Motor neuron (in vitro differentiated cells): ENCODE results near the gene KRTAP6-2. TPM values are rescaled to one million over a fixed set of nuclear protein-coding genes. Genes with fewer than 3 reads are reported as not detected.

Experiments
- ATAC-seq, 8 experiments: fragments of 200-7000 bp; cut with Tn5 transposase; replicated peaks in 6 of 8; 2 replicates each; pipeline ENCODE4 v1.8.0; 2021; ENCODE audit warnings: mild to moderate bottlenecking in 8 of 8, moderate library complexity in 8 of 8
- H3K27ac ChIP-seq, 2 donors: fragments of 250-450 bp; sonication (Bioruptor Pico); 2 replicates each; pipeline ENCODE4 v1.9.0; 2021; ENCODE audit warnings: antibody characterized with exemption in 2 of 2, mild to moderate bottlenecking in 2 of 2, moderate library complexity in 1 of 2
- H3K4me1 ChIP-seq, 2 donors: fragments of 250-450 bp; sonication (Bioruptor Pico); replicated peaks in 1 of 2; 2 replicates each; pipeline ENCODE4 v1.6.1; 2021; ENCODE audit warnings: antibody characterized with exemption in 2 of 2, mild to moderate bottlenecking in 2 of 2, moderate library complexity in 1 of 2
- H3K4me3 ChIP-seq, 5 donors: fragments of 250-450 bp; sonication (Bioruptor Pico); 2 replicates each; pipeline ENCODE4 v1.9.0; 2021; ENCODE audit warnings: antibody characterized with exemption in 5 of 5, mild to moderate bottlenecking in 5 of 5, moderate library complexity in 4 of 5
- WGBS, 10 experiments: fragments of 450-650 bp; shearing (Covaris generic); methylation state at CpG; one replicate each; pipeline ENCODE4 v1.0.0; 2022; 5-methylcytosine and 5-hydroxymethylcytosine counted together
- in situ Hi-C, 9 experiments: fragments of 400-800 bp; cut with MboI; loops; one replicate each; pipeline ENCODE4 v1.15.0; 2021; ENCODE audit warnings: low sequenced_read_pairs in 9 of 9, low pct_unique_long_range_greater_than_20kb in 2 of 9; ENCODE audit not compliant: unreplicated experiment in 9 of 9
- total RNA-seq, 8 experiments: library from RNA; unstranded; fragments of 300-600 nt; gene quantifications; 2 replicates each; pipeline versions ENCODE4 v1.2.3 to v1.2.4, GENCODE V29; 2022

KRTAP6-2 gene
- total RNA-seq, 8 experiments from 2014 or later, result not detected

- 0 to 89% (median 50%) methylated on average over 1 to 2 of the region's 2 CpGs; no CpG with 5 or more reads in 3 of the 10 experiments for WGBS, 10 experiments
Measured at GRCh38 chr21:30613836-30614235, 15.1 kb upstream of the KRTAP6-2 start, which contains the start of gene KRTAP6-1. Gene KRTAP6-1, minus strand, starts transcription at chr21:30613930. Its CDS starts 26 bp downstream, at chr21:30613904.

GRCh38 chr21:30612132-30612531, 13.4 kb upstream of the KRTAP6-2 start:
- H3K4me3 ChIP-seq, result no peak overlapping the region
- in situ Hi-C loops, result no loop called here
- no peak for ATAC-seq
- H3K27ac ChIP-seq, result no peak overlapping the region
- no peaks in the 10 kb centered on the region for H3K4me1 ChIP-seq
- 0 to 100% (median 82%) methylated on average over 1 to 2 of the region's 2 CpGs for whole genome bisulfite sequencing, 10 experiments

More at GRCh38 chr21:30613836-30614235, 15.1 kb upstream of the KRTAP6-2 start, which contains the start of gene KRTAP6-1:
- ATAC-seq, result no peak
- Histone ChIP-seq H3K27ac (no peak within 1 kb of the TSS), H3K4me1 (no peaks in the 10 kb centered on the region), H3K4me3 (no peak within 1 kb of the TSS)
- in situ Hi-C loops, result no loop called here

- WGBS, 10 experiments, result 0 to 100% (median 68%) methylated on average over 1 to 2 of the region's 2 CpGs; no CpG with 5 or more reads in 4 of the 10 experiments
- H3K4me1 ChIP-seq, result no peaks in the 10 kb centered on the region
- H3K4me3 ChIP-seq, result no peak overlapping the region
- in situ Hi-C loops, result no loop called here
- no peak overlapping the region for H3K27ac ChIP-seq
- ATAC-seq, result no peak
Measured at GRCh38 chr21:30605968-30606367, 7.3 kb upstream of the KRTAP6-2 start.

- whole genome bisulfite sequencing, 10 experiments, result 0 to 100% (median 20%) methylated on average over 1 of the region's 1 CpG; no CpG with 5 or more reads in 2 of the 10 experiments
- ATAC-seq, result no peak
- Histone ChIP-seq H3K4me3 (no peak within 1 kb of the TSS), H3K4me1 (no peaks in the 10 kb centered on the region), H3K27ac (no peak within 1 kb of the TSS)
- in situ Hi-C loops, result no loop called here
Measured at GRCh38 chr21:30600787-30601186, 2.1 kb upstream of the KRTAP6-2 start, which contains the start of gene KRTAP22-1. Gene KRTAP22-1, plus strand, starts transcription at chr21:30601087.

- WGBS, 10 experiments, result 10 to 100% (median 92%) methylated on average over 1 to 4 of the region's 4 CpGs; no CpG with 5 or more reads in 3 of the 10 experiments
- Histone ChIP-seq H3K4me1 (no peaks in the 10 kb centered on the region), H3K4me3 (no peak within 1 kb of the TSS), H3K27ac (no peak within 1 kb of the TSS)
- no peak for ATAC-seq
- in situ Hi-C loops, result no loop called here
Measured at GRCh38 chr21:30592140-30592539, 6.6 kb downstream of the KRTAP6-2 start, which contains the start of gene KRTAP6-3. Gene KRTAP6-3, plus strand, starts transcription at chr21:30592440. Its CDS starts 6 bp downstream, at chr21:30592446.

- Histone ChIP-seq H3K4me1 (no peaks in the 10 kb centered on the region), H3K27ac (no peak within 1 kb of the TSS), H3K4me3 (no peak within 1 kb of the TSS)
- no peak for ATAC-seq
- in situ Hi-C loops, result no loop called here
Measured at GRCh38 chr21:30590297-30590696, 8.4 kb downstream of the KRTAP6-2 start, which contains the start of gene KRTAP22-2. Gene KRTAP22-2, minus strand, starts transcription at chr21:30590397.

GRCh38 chr21:30582870-30583269, 15.8 kb downstream of the KRTAP6-2 start:
- WGBS, 10 experiments, result 0 to 78% (median 0%) methylated on average over 1 of the region's 1 CpG; no CpG with 5 or more reads in 1 of the 10 experiments
- Histone ChIP-seq H3K4me3 (no peak overlapping the region), H3K27ac (no peak overlapping the region), H3K4me1 (no peaks in the 10 kb centered on the region)
- peak in 2 of 8 experiments; percentile 20 to 45 for ATAC-seq
- in situ Hi-C loops, result no loop called here

- WGBS, 10 experiments, result 0 to 100% (median 83%) methylated on average over 1 to 3 of the region's 3 CpGs
- Histone ChIP-seq H3K4me3 (no peak overlapping the region), H3K27ac (no peak overlapping the region), H3K4me1 (no peaks in the 10 kb centered on the region)
- in situ Hi-C loops, result no loop called here
- ATAC-seq, result no peak
Measured at GRCh38 chr21:30580132-30580531, 18.6 kb downstream of the KRTAP6-2 start.

- in situ Hi-C loops, result no loop called here
- 0 to 57% (median 32%) methylated on average over 1 of the region's 1 CpG; no CpG with 5 or more reads in 6 of the 10 experiments for WGBS, 10 experiments
- Histone ChIP-seq H3K27ac (no peak overlapping the region), H3K4me3 (no peak overlapping the region), H3K4me1 (no peaks in the 10 kb centered on the region)
- ATAC-seq, result no peak
Measured at GRCh38 chr21:30579346-30579745, 19.4 kb downstream of the KRTAP6-2 start.

GRCh38 chr21:30577766-30578165, 20.9 kb downstream of the KRTAP6-2 start:
- no peaks in the 10 kb centered on the region for H3K4me1 ChIP-seq
- H3K27ac ChIP-seq, result no peak overlapping the region
- in situ Hi-C loops, result no loop called here
- H3K4me3 ChIP-seq, result no peak overlapping the region
- no peak for ATAC-seq

- H3K27ac ChIP-seq, result no peak overlapping the region
- ATAC-seq, result no peak
- H3K4me3 ChIP-seq, result no peak overlapping the region
- no peaks in the 10 kb centered on the region for H3K4me1 ChIP-seq
- in situ Hi-C loops, result no loop called here
Measured at GRCh38 chr21:30567617-30568016, 31.1 kb downstream of the KRTAP6-2 start.

GRCh38 chr21:30563630-30564029, 35.1 kb downstream of the KRTAP6-2 start:
- in situ Hi-C loops, result no loop called here
- H3K4me3 ChIP-seq, result no peak overlapping the region
- no peaks in the 10 kb centered on the region for H3K4me1 ChIP-seq
- ATAC-seq, result no peak
- H3K27ac ChIP-seq, result no peak overlapping the region
- WGBS, 10 experiments, result 0 to 100% (median 88%) methylated on average over 1 to 2 of the region's 2 CpGs

GRCh38 chr21:30563072-30563471, 35.6 kb downstream of the KRTAP6-2 start:
- Histone ChIP-seq H3K4me1 (no peaks in the 10 kb centered on the region), H3K4me3 (no peak overlapping the region), H3K27ac (no peak overlapping the region)
- 5 to 84% (median 73%) methylated on average over 5 to 6 of the region's 6 CpGs; no CpG with 5 or more reads in 1 of the 10 experiments for WGBS, 10 experiments
- in situ Hi-C loops, result no loop called here
- no peak for ATAC-seq

GRCh38 chr21:30561957-30562356, 36.7 kb downstream of the KRTAP6-2 start:
- in situ Hi-C loops, result no loop called here
- WGBS, 10 experiments, result 0 to 100% (median 70%) methylated on average over 1 to 2 of the region's 2 CpGs; no CpG with 5 or more reads in 1 of the 10 experiments
- ATAC-seq, result no peak
- no peaks in the 10 kb centered on the region for H3K4me1 ChIP-seq
- H3K4me3 ChIP-seq, result no peak overlapping the region
- no peak overlapping the region for H3K27ac ChIP-seq
